Measurements from ENCODE around the gene LRMDA. TPM values are rescaled to one million over a fixed set of nuclear protein-coding genes. Genes with fewer than 3 reads are reported as not detected.

Gene LRMDA
- total and polyA plus RNA-seq, 2 of the 4 experiments (the other 2 are of a cell fraction) = 0.07 TPM; not detected in 1

DNA sequence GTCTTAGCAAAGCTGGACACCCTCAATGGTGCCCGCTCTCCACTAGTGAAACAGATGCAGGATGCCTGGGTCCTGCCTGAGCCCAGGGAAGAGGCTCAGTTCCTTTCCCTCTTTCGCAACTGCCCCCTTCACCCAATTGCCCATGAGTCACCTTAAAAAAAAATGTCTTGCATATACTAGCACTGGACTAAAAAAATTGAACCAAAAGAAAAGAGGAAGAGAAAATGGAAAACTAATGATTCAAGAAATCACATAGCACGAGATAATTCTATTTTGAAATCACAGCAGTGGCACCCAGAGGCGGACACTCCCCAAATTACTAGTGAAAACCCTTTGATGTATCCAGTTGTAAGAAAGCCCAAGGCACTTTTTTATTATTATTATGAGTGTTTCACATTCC is 972.5 kb downstream of the LRMDA start:
- DNase-seq (peak; percentile 36), ATAC-seq (ENCODE audit: low read depth) (peak; percentile 54)
- H2AFZ ChIP-seq (replicated peaks; ENCODE audit: low read length, poor library complexity) = no peak overlapping the region
- H2BK120ac ChIP-seq (ENCODE audit: low read depth, low read length) = no peak overlapping the region; the same call in 1 of the 2 replicates
- H3K27me3 ChIP-seq (ENCODE audit: control insufficient read depth, insufficient read depth, low read length) = no peaks in the 10 kb centered on the region
- H4K8ac ChIP-seq (ENCODE audit: low read depth in 2 of 2, low read length in 2 of 2) = no peak overlapping the region
- H3K4me3 ChIP-seq (ENCODE audit: insufficient read depth, low read depth, low read length) = no peak overlapping the region
- no TSS peak for BruUV-seq (replicated peaks)
- whole genome bisulfite sequencing, 2 experiments (ENCODE audit: extremely low coverage in 2 of 2, insufficient read length in 1 of 2) = no CpG with 5 or more reads among the region's 4 CpGs
- no peak overlapping the region for H3K14ac ChIP-seq (replicated peaks; ENCODE audit: low read depth, low read length)
- H3K23ac ChIP-seq (ENCODE audit: low read depth, low read length) = no peak overlapping the region
- no peaks in the 10 kb centered on the region for H3K9me1 ChIP-seq (ENCODE audit: insufficient read depth, low read length)
- dilution Hi-C loops (cut with HindIII; ENCODE audit: low sequenced_read_pairs, unreplicated experiment) = no loop called here
- H3K36me3 ChIP-seq (ENCODE audit: control insufficient read depth, insufficient read depth, low read length) = no peaks in the 10 kb centered on the region
- peaks cover 3% of the 10 kb centered on the region; the same call in 1 of the 2 replicates for H3K9me3 ChIP-seq (ENCODE audit: control insufficient read depth, insufficient read depth, low read length)
- CTCF ChIA-PET = no interaction called here
- H2BK5ac ChIP-seq (ENCODE audit: low read depth, low read length, poor library complexity, severe bottlenecking) = no peak overlapping the region
- H3K56ac ChIP-seq (ENCODE audit: extremely low read depth, insufficient read depth, low read length) = no peak overlapping the region
- H3K4me1 ChIP-seq (ENCODE audit: control insufficient read depth, insufficient read depth, low read length) = peaks cover 3% of the 10 kb centered on the region
- H3K18ac ChIP-seq (ENCODE audit: low read depth, low read length) = no peak overlapping the region
- H3K9ac ChIP-seq (ENCODE audit: low read depth, low read length) = no peak overlapping the region
- no peak overlapping the region for H4K91ac ChIP-seq (ENCODE audit: insufficient read depth, low read depth, low read length)
- no peaks in the 10 kb centered on the region for H4K20me1 ChIP-seq (ENCODE audit: insufficient read depth, low read length)
- intact Hi-C loops (cut with micrococcal nuclease) = no loop called here
- no peaks in the 10 kb centered on the region for H3K79me1 ChIP-seq (ENCODE audit: low read depth in 1 of 2, low read length in 2 of 2)
- no peak overlapping the region for H2BK20ac ChIP-seq (ENCODE audit: low read depth, low read length)
- H4K5ac ChIP-seq (ENCODE audit: low read depth, low read length) = no peak overlapping the region
- TF ChIP-seq CEBPB (IDR thresholded peaks at IDR 0.05; ENCODE audit: low read depth, low read length) = peak; percentile 89
- TF ChIP-seq MAZ (IDR thresholded peaks at IDR 0.05; ENCODE audit: borderline replicate concordance, low read depth, low read length) = no peak
- TF ChIP-seq POLR2A (IDR thresholded peaks at IDR 0.05; ENCODE audit: low read depth, low read length) = no peak
- TF ChIP-seq SMC3 (IDR thresholded peaks at IDR 0.05; ENCODE audit: low read depth, low read length) = no peak
- no peak for TF ChIP-seq NFE2L2 (IDR thresholded peaks at IDR 0.05; ENCODE audit: low read depth, low read length)
- peak; percentile 51; the same call in 1 of the 2 replicates for TF ChIP-seq FOS (IDR thresholded peaks at IDR 0.05; ENCODE audit: low read depth, low read length)
- TF ChIP-seq RAD21 (IDR thresholded peaks at IDR 0.05; ENCODE audit: low read length) = no peak
- no peak overlapping the region for H2BK15ac ChIP-seq (ENCODE audit: low read depth, low read length)
- H3K4ac ChIP-seq (ENCODE audit: low read depth, low read length) = no peak overlapping the region
- H3K4me2 ChIP-seq (ENCODE audit: low read depth, low read length) = no peak overlapping the region
- H3K27ac ChIP-seq (ENCODE audit: insufficient read depth, low read length) = no peak overlapping the region
- POLR2A ChIA-PET (ENCODE audit: unreplicated experiment) = no interaction called here
- no peak overlapping the region for H2AK9ac ChIP-seq (replicated peaks; ENCODE audit: low read depth, low read length, poor library complexity)
- in situ Hi-C loops (cut with MboI; ENCODE audit: low sequenced_read_pairs) = no loop called here
- no peak overlapping the region for H2AK5ac ChIP-seq (ENCODE audit: low read depth, low read length)

All from IMR-90 (cell line).